Parietal lobe (tissue), 1 donor: ENCODE measurements around the gene SEMA5B. TPM values are rescaled to one million over a fixed set of nuclear protein-coding genes. Genes with fewer than 3 reads are reported as not detected.

ENCODE experiments used
- total RNA-seq: library from RNA; depleted of rRNA; stranded (reverse); fragments of >200 nt; gene quantifications from one replicate; pipeline ENCODE4 v1.2.3, GENCODE V29; 2014

The SEMA5B gene
- 28.5 TPM for total RNA-seq

GRCh38 chr3:123027292-123028232, at the start of gene SEMA5B:
TSS of gene SEMA5B (minus strand) at chr3:123027763. CDS start at chr3:122961263, 66,500 bp downstream.

GRCh38 chr3:123066896-123067688, 39.5 kb upstream of the SEMA5B start, which contains the start of gene PDIA5:
TSS of gene PDIA5 (plus strand) at chr3:123067025. CDS start at chr3:123067165, 140 bp downstream.

Other genes with a start within 250 kb of the SEMA5B start
- 14.4 TPM for gene HSPBAP1, start 233.9 kb downstream of the SEMA5B start, total RNA-seq
- 30.7 TPM for gene SLC49A4, start 232.7 kb downstream of the SEMA5B start, total RNA-seq
- gene PDIA5, start 39.3 kb upstream of the SEMA5B start, total RNA-seq: 5.0 TPM
- gene SEC22A, start 174.2 kb upstream of the SEMA5B start, total RNA-seq: 44.1 TPM